HG02870 (cell line): ENCODE data around the gene ELOVL2.
"Not testable (repeated sequence)": the region's sequence is repeated elsewhere in the genome, so short reads cannot be mapped to it uniquely, and the experiment has no call there.

Source experiments
- ATAC-seq: cut with Tn5 transposase; IDR thresholded peaks from one replicate; pipeline ENCODE4 v1.9.1; 2021; ENCODE audit warnings: mild to moderate bottlenecking, moderate library complexity; ENCODE audit not compliant: unreplicated experiment

ELOVL2 gene

DNA sequence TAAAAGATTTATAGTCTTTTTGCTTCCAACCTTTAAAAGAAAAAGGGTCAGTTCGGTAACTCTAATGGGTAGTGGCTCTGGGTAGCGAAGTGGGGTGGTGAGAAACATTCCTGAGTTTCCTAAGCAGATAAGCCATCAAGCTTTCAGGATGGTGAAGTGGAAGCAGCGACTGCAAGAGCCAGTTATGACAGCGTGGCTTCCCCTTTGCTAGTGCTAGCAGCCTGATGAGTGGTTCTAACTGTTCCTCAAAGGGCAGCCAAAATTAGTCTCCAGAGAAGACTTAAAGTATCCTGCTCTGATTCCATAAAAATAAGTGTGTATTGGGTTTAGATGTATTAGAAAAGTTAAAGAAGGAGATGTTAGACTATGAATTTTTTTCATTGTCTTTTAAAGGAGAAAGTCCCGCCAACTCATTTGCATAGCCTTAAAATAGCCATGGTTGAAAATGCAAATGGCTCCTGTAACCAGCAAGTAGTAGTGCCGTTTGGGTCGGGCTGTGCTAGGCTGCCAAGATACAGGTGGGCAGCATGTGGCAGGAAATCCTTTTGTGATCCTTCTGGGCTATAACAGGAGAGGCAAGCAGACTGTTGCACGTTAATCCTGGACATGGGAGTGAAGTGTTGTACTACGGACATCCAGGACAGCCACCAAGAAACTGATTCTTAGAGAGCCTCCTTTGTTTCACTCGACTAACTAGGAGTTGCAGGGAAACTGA, 18.0 kb downstream of the ELOVL2 start:
- peak; percentile 89 for ATAC-seq

DNA sequence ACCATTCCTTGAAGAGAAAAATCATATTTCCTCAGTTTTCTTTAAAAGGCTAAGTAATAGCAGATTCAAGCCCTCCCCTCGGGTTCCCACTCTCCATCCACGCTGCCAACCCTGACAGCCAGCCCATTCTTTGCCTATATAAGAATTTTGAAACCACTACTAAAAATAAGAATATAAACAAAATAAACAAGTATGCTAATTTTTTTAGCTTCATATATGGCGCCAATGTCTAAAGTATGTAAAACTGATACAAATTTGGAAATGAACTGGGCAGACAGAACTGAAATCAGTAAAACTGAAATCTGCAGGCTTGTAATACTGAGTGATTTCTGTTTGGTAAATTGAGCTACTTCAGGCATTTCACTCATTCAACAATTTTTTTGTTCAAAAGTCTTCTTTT, 19.0 kb downstream of the ELOVL2 start:
- ATAC-seq = no peak

DNA sequence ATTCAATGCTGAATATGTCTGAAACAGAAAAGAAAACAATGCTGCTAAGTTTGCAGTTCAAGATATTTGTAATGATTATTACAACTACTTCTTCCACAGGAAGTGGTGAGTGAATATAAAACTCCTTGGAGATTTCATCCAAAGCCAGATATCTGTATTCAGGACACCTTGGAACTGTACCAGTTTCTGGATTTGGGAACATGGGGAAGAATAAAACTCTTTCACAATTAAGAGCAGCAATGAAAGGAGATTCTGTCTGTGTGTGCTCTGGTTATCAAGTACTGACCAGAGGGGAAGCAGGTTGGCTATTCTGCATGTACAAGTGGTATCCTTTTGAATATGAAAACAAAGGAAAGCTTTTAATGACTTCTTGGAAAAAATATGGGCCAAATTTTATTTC, 21.1 kb downstream of the ELOVL2 start:
- ATAC-seq = no peak

DNA sequence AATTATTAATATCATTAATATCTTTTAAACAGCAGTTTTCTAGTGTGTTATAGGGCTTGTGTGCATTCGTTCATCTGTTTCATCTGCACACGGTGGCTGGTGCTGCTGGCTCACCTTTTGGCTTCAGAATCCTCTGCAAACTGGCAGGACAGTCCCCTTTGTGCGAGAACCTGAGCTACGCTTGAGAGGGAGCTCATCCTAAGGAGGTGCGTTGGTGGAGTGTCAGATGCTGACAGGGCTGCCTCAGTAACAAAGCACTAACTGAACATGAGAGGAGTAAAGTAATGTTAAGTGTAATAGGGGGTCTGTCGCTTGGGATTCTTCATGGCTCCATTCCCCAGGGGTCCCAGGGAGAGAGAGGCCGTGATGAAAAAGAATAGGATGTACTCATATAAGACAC, 22.4 kb downstream of the ELOVL2 start:
- ATAC-seq = no peak

DNA sequence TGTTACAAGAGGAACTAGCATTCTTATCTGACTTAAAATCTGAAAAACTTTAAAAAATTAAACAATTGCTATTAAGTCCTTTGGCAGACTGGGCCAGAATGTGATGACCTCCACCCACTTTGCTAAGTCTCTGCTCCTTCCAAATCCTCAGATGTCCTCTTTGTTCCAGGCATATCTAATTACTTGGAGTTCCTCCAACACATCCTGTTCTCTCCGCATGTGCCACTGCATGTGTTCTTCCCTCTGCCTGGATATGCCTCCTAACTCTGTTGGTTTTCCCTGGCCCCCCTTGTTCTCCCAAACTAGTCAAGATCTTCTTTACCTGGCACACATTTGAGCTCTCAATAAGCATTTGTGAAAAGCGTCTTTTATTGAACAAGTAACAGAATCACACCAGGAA, 23.1 kb downstream of the ELOVL2 start:
- no peak for ATAC-seq

DNA sequence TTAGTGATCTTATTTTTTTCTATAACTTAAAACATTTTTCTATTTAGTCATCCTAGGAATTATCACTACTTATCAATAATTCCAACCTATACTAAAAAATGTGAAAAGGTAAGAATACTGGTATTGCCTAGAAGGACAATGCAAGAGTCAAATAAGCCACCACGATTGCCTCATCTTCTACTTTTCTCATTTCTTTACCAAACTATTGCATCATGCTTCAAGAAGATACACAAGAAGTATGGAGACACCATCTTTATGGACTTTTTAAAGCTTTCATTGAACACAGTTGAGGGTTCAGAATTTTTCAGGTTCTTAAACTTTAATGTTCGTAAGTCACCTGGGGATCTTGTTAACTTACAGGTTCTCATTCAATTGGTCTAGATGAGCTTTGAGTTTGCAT, 25.9 kb downstream of the ELOVL2 start:
- ATAC-seq = no peak

DNA sequence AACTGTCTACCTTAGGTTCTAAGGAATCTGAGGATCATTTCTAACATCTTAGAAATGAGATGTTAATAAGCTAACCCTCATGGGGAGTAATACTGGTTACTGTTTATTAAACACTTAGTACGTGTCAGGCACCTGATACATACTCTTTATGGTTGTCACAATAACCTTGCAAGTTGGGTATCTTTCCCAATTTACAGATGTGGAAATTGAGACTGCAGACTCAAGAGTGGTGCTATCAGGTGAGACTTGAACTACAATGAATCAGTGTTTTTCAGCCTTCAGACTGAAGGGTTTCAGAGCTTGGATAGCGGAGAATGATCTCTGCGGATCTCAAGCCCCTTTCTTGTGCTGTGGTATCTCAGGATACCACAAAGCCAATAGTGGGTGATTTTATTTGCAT, 27.0 kb downstream of the ELOVL2 start:
- no peak for ATAC-seq

DNA sequence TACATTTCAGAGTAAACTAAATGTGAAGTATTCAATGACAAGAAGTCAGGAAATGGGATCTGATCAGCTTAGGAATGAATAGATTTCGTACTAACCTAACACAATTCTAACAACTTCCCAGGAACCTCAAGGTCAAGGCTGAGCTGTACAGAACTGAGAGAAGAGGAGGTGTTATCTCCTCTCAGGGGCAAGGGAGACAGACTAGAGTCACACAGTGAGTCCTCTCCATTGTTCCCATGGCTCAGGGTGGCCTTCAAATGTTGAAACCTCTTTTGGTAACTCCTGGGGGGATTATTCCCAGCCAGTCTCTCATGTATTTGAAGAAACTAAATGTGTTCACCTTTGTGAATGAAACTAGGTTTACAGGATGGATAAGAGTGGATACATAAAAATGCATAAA, 27.7 kb downstream of the ELOVL2 start:
- no peak for ATAC-seq

DNA sequence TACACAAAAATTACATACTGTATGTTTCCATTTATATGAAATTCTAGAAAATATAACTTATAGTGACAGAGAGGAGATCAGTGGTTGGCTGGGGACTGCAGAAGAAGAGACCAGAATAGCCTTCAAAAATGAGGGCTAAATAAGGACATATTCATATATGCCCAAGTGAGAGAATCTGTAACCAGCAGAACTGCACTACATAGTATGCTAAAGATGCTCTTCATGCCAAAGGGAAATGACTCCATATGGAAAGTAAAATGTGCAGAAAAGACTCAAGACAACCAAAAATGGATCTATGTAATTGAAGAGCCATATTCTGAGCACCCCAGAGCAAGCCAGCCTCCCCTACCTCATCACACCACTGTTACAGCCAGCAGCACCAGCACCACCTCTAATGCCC, 29.0 kb downstream of the ELOVL2 start:
- no peak for ATAC-seq

DNA sequence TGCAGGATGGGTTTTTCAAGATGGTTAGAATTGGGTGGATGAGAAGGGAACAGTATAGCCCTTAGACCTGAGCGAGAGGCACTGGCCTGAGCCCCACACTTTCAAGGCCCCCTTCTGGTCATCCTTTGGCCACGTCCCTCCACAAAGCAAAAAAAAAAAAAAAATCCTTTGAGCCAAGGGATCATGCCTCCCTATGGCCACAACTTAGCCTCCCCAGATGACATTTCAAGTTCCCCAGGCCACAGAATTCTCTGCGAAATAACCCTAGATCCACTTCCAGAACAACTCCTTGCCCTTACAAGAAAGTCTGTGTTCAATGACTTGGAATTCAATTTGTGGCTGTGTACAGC, 30.4 kb downstream of the ELOVL2 start:
- no peak for ATAC-seq

DNA sequence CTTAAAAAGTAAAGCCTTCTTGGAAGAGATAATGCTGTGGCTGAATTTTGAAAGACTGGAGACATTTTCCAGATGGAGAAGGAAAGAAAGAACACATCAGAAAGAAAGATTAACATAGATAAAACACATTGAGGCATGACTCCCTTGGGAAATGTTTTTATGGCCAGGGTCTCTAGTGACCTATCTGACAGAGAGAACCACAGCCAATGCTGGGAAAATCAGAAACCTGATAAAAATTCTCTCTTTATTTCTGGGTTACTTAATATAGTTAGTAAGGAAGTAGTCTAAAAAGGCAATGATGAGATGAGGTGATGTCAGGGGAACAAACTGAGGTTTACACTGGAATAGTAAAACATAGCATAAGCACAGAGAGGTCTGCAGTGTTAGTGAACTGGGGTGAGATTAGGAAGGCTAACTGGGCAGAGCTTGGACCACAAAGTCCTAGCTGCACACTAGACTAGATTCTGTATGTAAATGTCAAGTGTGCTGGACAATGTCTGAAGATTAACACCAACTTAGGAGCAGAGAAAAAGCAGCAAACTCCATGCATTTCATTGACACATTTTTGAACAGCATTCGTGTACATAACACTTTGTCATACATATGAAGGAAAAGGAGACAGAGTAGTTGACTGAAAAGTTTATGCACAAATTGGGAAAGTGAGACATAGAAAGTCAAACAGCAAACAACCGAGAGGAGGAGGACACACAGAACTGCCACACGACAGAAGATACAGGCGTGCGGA, 31.0 kb downstream of the ELOVL2 start:
- ATAC-seq = no peak

DNA sequence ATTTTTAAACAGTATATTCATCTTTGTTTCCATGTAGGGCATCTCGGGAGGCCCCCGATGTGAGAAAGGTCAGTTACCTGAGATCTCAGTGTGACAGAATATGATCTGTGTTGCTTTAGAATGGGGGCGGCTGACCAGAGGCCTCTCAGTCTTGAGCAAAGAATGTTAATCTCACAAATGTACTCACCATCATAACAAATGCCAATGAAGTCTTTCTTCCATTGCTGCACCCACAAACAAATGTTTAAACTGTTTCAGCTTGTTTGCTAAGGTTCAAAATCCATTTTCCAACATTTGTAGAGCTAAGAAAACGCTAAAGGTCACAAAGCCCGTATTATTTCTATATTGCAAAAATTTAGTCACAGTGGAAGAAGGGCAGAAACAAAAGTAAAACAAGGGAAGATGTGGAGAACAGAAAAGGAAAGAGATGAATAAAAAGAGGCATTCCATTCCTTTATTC, 31.8 kb downstream of the ELOVL2 start:
- ATAC-seq = no peak

DNA sequence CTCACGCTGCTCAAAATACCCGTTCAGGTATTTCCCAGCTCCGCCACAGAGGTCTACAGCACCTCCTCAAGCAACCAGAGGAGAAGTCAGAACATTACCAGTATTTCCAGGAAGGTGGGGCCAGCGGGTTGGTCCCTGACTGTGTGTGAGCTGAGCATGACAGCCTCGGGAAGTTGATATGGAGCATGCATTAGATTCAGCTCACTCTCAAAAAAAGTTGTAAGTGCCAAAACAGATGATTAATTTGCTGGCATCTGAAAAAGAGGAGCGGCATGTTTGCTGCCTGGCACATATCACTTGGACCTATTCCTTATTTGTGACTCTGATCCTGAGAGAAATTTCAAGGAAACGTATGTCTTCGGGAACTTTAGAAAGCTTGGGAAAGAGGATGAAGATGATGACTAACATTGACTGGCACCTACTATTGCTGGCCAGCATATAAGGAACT, 32.3 kb downstream of the ELOVL2 start:
- no peak for ATAC-seq

DNA sequence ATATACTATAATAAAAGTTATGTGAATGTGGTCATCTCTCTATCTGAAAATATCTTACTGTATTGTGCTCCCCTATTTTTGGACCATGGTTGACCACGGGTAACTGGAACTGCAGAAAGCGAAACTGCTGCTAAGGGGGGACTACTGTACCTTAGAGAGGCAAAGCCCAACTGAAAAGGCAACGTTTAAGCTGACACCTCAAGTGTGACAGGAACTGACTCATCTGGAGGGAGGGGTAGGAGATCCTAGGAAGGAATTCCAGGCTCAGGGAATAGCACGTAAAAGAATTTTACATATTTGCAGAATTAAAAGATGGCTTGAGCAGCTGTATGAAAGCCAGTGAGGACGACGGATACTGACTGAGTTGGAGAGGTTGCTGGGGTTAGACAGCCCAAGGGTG, 34.8 kb downstream of the ELOVL2 start:
- ATAC-seq = peak; percentile 73

DNA sequence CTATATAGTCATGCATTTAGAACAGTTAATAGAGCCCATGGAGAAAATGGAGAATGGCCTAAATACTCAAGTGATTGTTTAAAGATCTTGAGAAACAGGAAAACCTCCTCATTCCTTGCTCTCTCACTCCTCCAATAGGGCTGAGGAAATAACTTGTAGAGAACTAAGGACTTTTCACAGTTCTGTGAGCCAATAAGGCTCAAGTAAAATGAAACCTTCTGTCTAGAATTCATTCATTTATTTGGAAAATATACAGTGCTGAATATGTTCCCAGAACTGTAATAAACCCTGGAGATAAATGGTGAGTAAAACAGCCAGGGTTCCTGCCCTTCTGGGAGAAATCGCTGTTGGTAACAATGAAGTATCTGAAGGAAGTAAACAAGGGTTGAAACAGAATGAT, 35.3 kb downstream of the ELOVL2 start:
- no peak for ATAC-seq

DNA sequence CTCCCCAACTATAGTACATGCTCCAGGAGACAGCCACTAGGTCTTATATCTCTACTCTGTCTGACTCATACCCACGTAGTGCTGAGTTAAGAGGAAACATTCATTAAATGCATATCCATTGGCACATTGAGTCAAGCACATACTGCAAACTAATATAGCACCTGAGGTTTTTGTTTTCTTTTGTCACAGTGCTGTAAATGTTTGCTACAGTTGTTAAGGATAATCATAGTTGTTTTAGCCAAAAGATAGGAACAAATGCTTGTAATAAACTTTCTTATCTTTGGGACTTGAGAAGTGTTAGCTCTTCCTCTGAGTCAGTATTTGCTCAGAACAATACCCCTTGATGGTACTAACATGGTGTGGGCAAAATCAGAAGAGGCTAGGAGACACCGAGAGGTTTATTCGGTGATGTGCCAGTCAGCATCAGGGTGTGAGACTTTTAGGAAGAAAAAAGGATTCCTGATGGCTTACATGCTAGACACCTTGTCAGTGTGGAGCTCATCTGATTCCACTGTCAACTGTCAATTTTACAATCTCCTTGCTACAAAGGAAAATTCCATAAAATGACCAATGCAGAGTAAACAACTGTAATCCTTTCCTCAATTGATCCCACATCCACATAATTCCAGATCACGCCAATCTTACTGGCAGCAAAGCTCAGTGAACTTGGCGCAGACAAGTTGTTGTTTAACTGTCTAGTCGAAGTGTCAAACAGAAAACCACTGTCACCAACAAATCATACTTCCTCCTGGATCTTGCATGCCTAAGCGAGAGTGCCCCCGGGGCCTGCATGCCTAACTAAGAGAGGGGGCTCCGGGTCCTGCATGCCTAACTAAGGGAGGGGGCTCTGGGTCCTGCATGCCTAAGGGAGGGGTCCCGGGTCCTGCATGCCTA, 36.1 kb downstream of the ELOVL2 start:
- ATAC-seq = no peak

DNA sequence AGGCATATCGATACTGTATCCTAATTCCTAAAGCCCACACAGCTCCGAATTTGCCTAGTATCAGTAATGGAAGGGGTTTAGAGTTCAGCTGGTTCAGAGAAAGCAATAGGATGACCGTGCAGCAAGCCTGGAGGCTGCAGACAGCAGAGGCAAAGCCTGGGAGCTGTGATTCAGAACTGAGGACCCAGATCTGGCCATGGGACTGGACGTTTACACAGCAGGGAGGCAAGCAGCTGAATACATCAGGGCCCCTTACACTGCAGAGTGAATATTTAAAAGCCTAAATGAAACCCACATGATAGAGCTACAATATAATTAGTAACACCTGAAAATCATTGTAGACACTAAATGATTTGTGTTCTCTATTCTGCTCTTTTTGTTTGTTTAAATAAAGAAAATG, 38.0 kb downstream of the ELOVL2 start:
- no peak for ATAC-seq

DNA sequence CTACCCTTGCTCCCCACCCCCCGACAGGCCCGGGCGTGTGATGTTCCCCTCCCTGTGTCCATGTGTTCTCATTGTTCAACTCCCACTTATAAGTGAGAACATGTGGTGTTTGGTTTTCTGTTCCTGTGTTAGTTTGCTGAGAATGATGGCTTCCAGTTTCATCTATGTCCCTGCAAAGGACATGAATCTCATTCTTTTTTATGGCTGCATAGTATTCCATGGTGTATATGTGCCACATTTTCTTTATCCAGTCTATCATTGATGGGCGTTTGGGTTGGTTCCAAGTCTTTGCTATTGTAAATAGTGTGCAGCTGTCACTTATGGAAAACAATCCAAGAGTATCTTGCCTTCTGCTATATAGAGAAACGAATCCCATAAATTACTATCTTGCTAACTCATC, 40.8 kb downstream of the ELOVL2 start:
- ATAC-seq = not testable (repeated sequence)

DNA sequence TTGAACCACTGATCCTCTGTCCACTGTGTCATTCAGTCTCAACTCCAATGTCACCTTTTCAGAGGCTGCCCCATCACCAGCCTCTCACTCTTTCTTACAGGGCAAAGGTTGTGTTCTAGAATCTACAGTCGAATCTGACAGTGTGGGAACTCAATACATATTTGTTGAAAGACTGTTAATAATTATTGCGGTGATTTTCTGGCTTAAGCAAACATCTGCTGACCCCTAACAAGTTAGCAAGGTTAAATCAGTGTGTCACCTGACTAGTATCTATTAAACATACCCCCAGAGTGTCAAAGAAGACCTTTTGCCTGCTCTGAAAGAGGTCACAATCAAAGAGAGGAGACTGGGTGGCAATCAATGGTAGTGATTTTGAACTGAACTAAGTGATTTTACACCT, 41.9 kb downstream of the ELOVL2 start:
- no peak for ATAC-seq

DNA sequence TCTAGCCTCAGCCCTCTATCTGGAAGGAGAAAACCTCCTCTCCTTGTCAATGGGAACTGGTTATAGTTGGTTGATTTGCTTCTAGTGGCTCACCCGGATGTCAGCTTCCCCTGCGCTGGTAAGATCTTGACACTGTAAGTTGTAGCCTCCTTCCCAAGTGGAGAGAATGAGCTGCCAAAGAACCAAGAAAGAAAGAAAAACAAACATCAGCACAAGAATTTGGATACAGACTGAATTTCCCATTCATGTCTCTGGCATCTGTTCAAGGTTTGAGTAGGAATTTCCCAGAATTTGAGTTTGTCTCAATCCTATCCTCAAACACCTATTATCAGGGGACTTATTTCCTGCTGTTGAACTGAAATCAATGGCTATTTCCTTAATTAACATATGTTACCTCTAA, 44.1 kb downstream of the ELOVL2 start:
- ATAC-seq = no peak

DNA sequence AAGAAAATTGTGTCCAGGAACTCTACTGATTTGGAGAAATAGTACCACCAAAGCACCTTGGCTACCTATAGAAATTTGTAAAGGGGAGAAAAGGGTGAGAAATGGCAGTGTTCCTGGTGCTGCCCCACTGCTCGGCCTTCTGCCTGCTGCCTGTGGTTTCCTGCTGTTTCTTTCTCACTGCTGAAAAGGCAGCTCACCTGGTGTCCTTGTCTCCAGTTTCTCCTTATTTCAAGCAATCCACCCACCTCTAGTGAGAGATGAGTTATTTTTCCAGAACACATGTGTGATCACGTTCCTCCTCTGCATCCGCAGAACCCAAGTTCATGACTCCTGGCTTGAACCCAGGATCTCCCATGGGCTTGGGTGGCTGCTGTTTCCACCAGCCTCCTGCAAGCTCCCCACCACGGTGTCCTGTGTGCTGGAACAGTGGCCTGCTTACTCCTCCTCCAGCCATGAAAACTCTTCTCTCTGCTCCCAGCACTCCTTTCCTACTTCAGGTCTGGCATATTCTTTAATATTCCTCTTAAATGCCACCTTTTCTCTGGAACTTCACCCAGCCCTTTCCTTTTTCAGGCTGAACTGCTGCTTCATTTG, 48.9 kb downstream of the ELOVL2 start:
- ATAC-seq = no peak
